ENCODE data around the gene LCN10. TPM values are rescaled to one million over a fixed set of nuclear protein-coding genes. Genes with fewer than 3 reads are reported as not detected.
A peak's percentile ranks its signal among the peaks of the same experiment; 100 is the strongest.

The LCN10 gene
- total RNA-seq, 1 donor from 2014 or later: 8.3 TPM

- TF ChIP-seq CTCF (IDR thresholded peaks at IDR 0.05) (no peak), POLR2A (IDR thresholded peaks at IDR 0.05) (no peak), POLR2AphosphoS5 (IDR thresholded peaks at IDR 0.05; ENCODE audit: insufficient read depth in 1 of 2, low read depth in 1 of 2) (no peak)
- H3K9me3 ChIP-seq: no peaks in the 10 kb centered on the region
- intact Hi-C loops (cut with DNase I): no loop called here
- peaks cover 40% of the 10 kb centered on the region for H3K4me1 ChIP-seq
- H3K36me3 ChIP-seq: peaks cover 0 to 10% of the 10 kb centered on the region in 2 donors
- H3K27me3 ChIP-seq: peaks cover 3% of the 10 kb centered on the region
- no peak overlapping the region for H3K4me3 ChIP-seq
- H3K27ac ChIP-seq: no peak overlapping the region
- DNase-seq (ENCODE audit: extremely low spot score in 2 of 2): no peak
Measured at GRCh38 chr9:136718345-136719194, 24.2 kb downstream of the LCN10 start.

GRCh38 chr9:136717399-136717798, 25.3 kb downstream of the LCN10 start:
- no peaks in the 10 kb centered on the region for H3K36me3 ChIP-seq
- DNase-seq (ENCODE audit: extremely low spot score in 2 of 2): no peak
- no peak overlapping the region for H3K27ac ChIP-seq
- H3K4me1 ChIP-seq: peaks cover 43% of the 10 kb centered on the region
- peaks cover 3% of the 10 kb centered on the region for H3K27me3 ChIP-seq
- no peaks in the 10 kb centered on the region for H3K9me3 ChIP-seq
- no peak overlapping the region for H3K4me3 ChIP-seq
- no peak for TF ChIP-seq CTCF (IDR thresholded peaks at IDR 0.05)
- intact Hi-C loops (cut with DNase I): no loop called here

- no peak overlapping the region for H3K27ac ChIP-seq
Measured at GRCh38 chr9:136714893-136715274, 27.9 kb downstream of the LCN10 start.

GRCh38 chr9:136714096-136714892, 28.4 kb downstream of the LCN10 start:
- no peak for TF ChIP-seq CTCF (IDR thresholded peaks at IDR 0.05)
- TF ChIP-seq POLR2AphosphoS5 (IDR thresholded peaks at IDR 0.05; ENCODE audit: insufficient read depth in 1 of 2, low read depth in 1 of 2): peak in 1 of 2 donors; percentile 33
- no peak overlapping the region for H3K27ac ChIP-seq
- H3K27me3 ChIP-seq: peaks cover 3% of the 10 kb centered on the region
- no peak overlapping the region for H3K4me3 ChIP-seq
- no peaks in the 10 kb centered on the region for H3K9me3 ChIP-seq
- peaks cover 24% of the 10 kb centered on the region for H3K4me1 ChIP-seq
- no peak for DNase-seq (ENCODE audit: extremely low spot score in 2 of 2)
- intact Hi-C loops (cut with DNase I): no loop called here
- H3K36me3 ChIP-seq: no peaks in the 10 kb centered on the region

More at GRCh38 chr9:136714893-136715274, 27.9 kb downstream of the LCN10 start:
- intact Hi-C loops (cut with DNase I): no loop called here
- Histone ChIP-seq H3K27me3 (peaks cover 3% of the 10 kb centered on the region), H3K36me3 (no peaks in the 10 kb centered on the region), H3K4me1 (peaks cover 30% of the 10 kb centered on the region), H3K4me3 (no peak overlapping the region), H3K9me3 (no peaks in the 10 kb centered on the region)
- TF ChIP-seq POLR2A (IDR thresholded peaks at IDR 0.05) (no peak), POLR2AphosphoS5 (IDR thresholded peaks at IDR 0.05; ENCODE audit: insufficient read depth in 1 of 2, low read depth in 1 of 2) (no peak), CTCF (IDR thresholded peaks at IDR 0.05) (no peak)
- DNase-seq (ENCODE audit: extremely low spot score in 2 of 2): no peak

- peaks cover 3% of the 10 kb centered on the region for H3K27me3 ChIP-seq
- peak overlapping the region in 1 of 2 donors; percentile 48 for H3K4me3 ChIP-seq
- intact Hi-C loops (cut with DNase I): no loop called here
- H3K27ac ChIP-seq: no peak overlapping the region
- no peak for DNase-seq (ENCODE audit: extremely low spot score in 2 of 2)
- peaks cover 20% of the 10 kb centered on the region for H3K4me1 ChIP-seq
- H3K9me3 ChIP-seq: no peaks in the 10 kb centered on the region
- H3K36me3 ChIP-seq: no peaks in the 10 kb centered on the region
- no peak for TF ChIP-seq CTCF (IDR thresholded peaks at IDR 0.05)
- TF ChIP-seq POLR2AphosphoS5 (IDR thresholded peaks at IDR 0.05; ENCODE audit: insufficient read depth in 1 of 2, low read depth in 1 of 2): no peak
- TF ChIP-seq POLR2A (IDR thresholded peaks at IDR 0.05): no peak
Measured at GRCh38 chr9:136713550-136713949, 29.2 kb downstream of the LCN10 start.

Measured in vagina (tissue), 2 donors.